Measurements from ENCODE around the gene YY1. TPM values are rescaled to one million over a fixed set of nuclear protein-coding genes. Genes with fewer than 3 reads are reported as not detected.
"Not testable (repeated sequence)": the region's sequence is repeated elsewhere in the genome, so short reads cannot be mapped to it uniquely, and the experiment has no call there.

YY1 gene
- total RNA-seq, 1 donor from 2014 or later, result 39.7 TPM

GRCh38 chr14:100202712-100203111, 36.2 kb upstream of the YY1 start:
- Histone ChIP-seq H3K9ac (ENCODE audit: low read depth in 1 of 3, low read length in 3 of 3) (no peak overlapping the region), H3K4me3 (ENCODE audit: low read length in 3 of 3) (no peak overlapping the region), H3K27me3 (ENCODE audit: control insufficient read depth in 3 of 3, insufficient read depth in 3 of 3, low read length in 3 of 3) (no peaks in the 10 kb centered on the region), H3K27ac (ENCODE audit: low read depth, low read length) (no peak overlapping the region), H3K4me1 (ENCODE audit: control insufficient read depth in 3 of 3, insufficient read depth in 3 of 3, low read length in 3 of 3) (peaks cover 0 to 4% (median 4%) of the 10 kb centered on the region in 3 donors), H3K9me3 (ENCODE audit: control insufficient read depth in 3 of 3, low read length in 3 of 3) (no peaks in the 10 kb centered on the region), H3K36me3 (ENCODE audit: control insufficient read depth in 3 of 3, insufficient read depth in 3 of 3, low read length in 3 of 3) (no peaks in the 10 kb centered on the region)

- H3K9ac ChIP-seq (ENCODE audit: low read depth in 1 of 3, low read length in 3 of 3), result no peak overlapping the region
- no peaks in the 10 kb centered on the region for H3K27me3 ChIP-seq (ENCODE audit: control insufficient read depth in 3 of 3, insufficient read depth in 3 of 3, low read length in 3 of 3)
- H3K4me1 ChIP-seq (ENCODE audit: control insufficient read depth in 3 of 3, insufficient read depth in 3 of 3, low read length in 3 of 3), result peaks cover 0 to 4% (median 4%) of the 10 kb centered on the region in 3 donors
- no peaks in the 10 kb centered on the region for H3K9me3 ChIP-seq (ENCODE audit: control insufficient read depth in 3 of 3, low read length in 3 of 3)
- no peaks in the 10 kb centered on the region for H3K36me3 ChIP-seq (ENCODE audit: control insufficient read depth in 3 of 3, insufficient read depth in 3 of 3, low read length in 3 of 3)
- no peak overlapping the region for H3K4me3 ChIP-seq (ENCODE audit: low read length in 3 of 3)
- no peak overlapping the region for H3K27ac ChIP-seq (ENCODE audit: low read depth, low read length)
Observed at GRCh38 chr14:100203146-100203545, 35.8 kb upstream of the YY1 start.

- Histone ChIP-seq H3K36me3 (ENCODE audit: control insufficient read depth in 3 of 3, insufficient read depth in 3 of 3, low read length in 3 of 3) (no peaks in the 10 kb centered on the region), H3K9me3 (ENCODE audit: control insufficient read depth in 3 of 3, low read length in 3 of 3) (no peaks in the 10 kb centered on the region), H3K9ac (ENCODE audit: low read depth in 1 of 3, low read length in 3 of 3) (no peak overlapping the region), H3K4me3 (ENCODE audit: low read length in 3 of 3) (no peak overlapping the region), H3K27ac (ENCODE audit: low read depth, low read length) (no peak overlapping the region), H3K27me3 (ENCODE audit: control insufficient read depth in 3 of 3, insufficient read depth in 3 of 3, low read length in 3 of 3) (no peaks in the 10 kb centered on the region), H3K4me1 (ENCODE audit: control insufficient read depth in 3 of 3, insufficient read depth in 3 of 3, low read length in 3 of 3) (peaks cover 0 to 4% (median 4%) of the 10 kb centered on the region in 3 donors)
Observed at GRCh38 chr14:100203962-100204834, 34.7 kb upstream of the YY1 start.

- H3K4me3 ChIP-seq (ENCODE audit: low read length in 3 of 3); H3K27ac ChIP-seq (ENCODE audit: low read depth, low read length); H3K9me3 ChIP-seq (ENCODE audit: control insufficient read depth in 3 of 3, low read length in 3 of 3); H3K9ac ChIP-seq (ENCODE audit: low read depth in 1 of 3, low read length in 3 of 3); H3K4me1 ChIP-seq (ENCODE audit: control insufficient read depth in 3 of 3, insufficient read depth in 3 of 3, low read length in 3 of 3); H3K27me3 ChIP-seq (ENCODE audit: control insufficient read depth in 3 of 3, insufficient read depth in 3 of 3, low read length in 3 of 3); H3K36me3 ChIP-seq (ENCODE audit: control insufficient read depth in 3 of 3, insufficient read depth in 3 of 3, low read length in 3 of 3): not testable (repeated sequence)
Observed at GRCh38 chr14:100204835-100205167, 34.1 kb upstream of the YY1 start.

- not testable (repeated sequence) for H3K4me3 ChIP-seq (ENCODE audit: low read length in 3 of 3); H3K27me3 ChIP-seq (ENCODE audit: control insufficient read depth in 3 of 3, insufficient read depth in 3 of 3, low read length in 3 of 3); H3K9ac ChIP-seq (ENCODE audit: low read depth in 1 of 3, low read length in 3 of 3); H3K36me3 ChIP-seq (ENCODE audit: control insufficient read depth in 3 of 3, insufficient read depth in 3 of 3, low read length in 3 of 3); H3K27ac ChIP-seq (ENCODE audit: low read depth, low read length); H3K4me1 ChIP-seq (ENCODE audit: control insufficient read depth in 3 of 3, insufficient read depth in 3 of 3, low read length in 3 of 3); H3K9me3 ChIP-seq (ENCODE audit: control insufficient read depth in 3 of 3, low read length in 3 of 3)
Observed at GRCh38 chr14:100207588-100207987, 31.4 kb upstream of the YY1 start.

GRCh38 chr14:100208136-100208535, 30.8 kb upstream of the YY1 start:
- H3K27ac ChIP-seq (ENCODE audit: low read depth, low read length); H3K9me3 ChIP-seq (ENCODE audit: control insufficient read depth in 3 of 3, low read length in 3 of 3); H3K36me3 ChIP-seq (ENCODE audit: control insufficient read depth in 3 of 3, insufficient read depth in 3 of 3, low read length in 3 of 3); H3K4me1 ChIP-seq (ENCODE audit: control insufficient read depth in 3 of 3, insufficient read depth in 3 of 3, low read length in 3 of 3); H3K27me3 ChIP-seq (ENCODE audit: control insufficient read depth in 3 of 3, insufficient read depth in 3 of 3, low read length in 3 of 3); H3K4me3 ChIP-seq (ENCODE audit: low read length in 3 of 3); H3K9ac ChIP-seq (ENCODE audit: low read depth in 1 of 3, low read length in 3 of 3): not testable (repeated sequence)

GRCh38 chr14:100211366-100211765, 27.6 kb upstream of the YY1 start:
- H3K36me3 ChIP-seq (ENCODE audit: control insufficient read depth in 3 of 3, insufficient read depth in 3 of 3, low read length in 3 of 3), result no peaks in the 10 kb centered on the region
- H3K27me3 ChIP-seq (ENCODE audit: control insufficient read depth in 3 of 3, insufficient read depth in 3 of 3, low read length in 3 of 3), result no peaks in the 10 kb centered on the region
- H3K9ac ChIP-seq (ENCODE audit: low read depth in 1 of 3, low read length in 3 of 3), result no peak overlapping the region
- H3K9me3 ChIP-seq (ENCODE audit: control insufficient read depth in 3 of 3, low read length in 3 of 3), result no peaks in the 10 kb centered on the region
- peaks cover 6 to 10% (median 10%) of the 10 kb centered on the region in 3 donors for H3K4me1 ChIP-seq (ENCODE audit: control insufficient read depth in 3 of 3, insufficient read depth in 3 of 3, low read length in 3 of 3)
- H3K27ac ChIP-seq (ENCODE audit: low read depth, low read length), result no peak overlapping the region
- H3K4me3 ChIP-seq (ENCODE audit: low read length in 3 of 3), result no peak overlapping the region

GRCh38 chr14:100211893-100212292, 27.1 kb upstream of the YY1 start:
- Histone ChIP-seq H3K27me3 (ENCODE audit: control insufficient read depth in 3 of 3, insufficient read depth in 3 of 3, low read length in 3 of 3) (no peaks in the 10 kb centered on the region), H3K27ac (ENCODE audit: low read depth, low read length) (no peak overlapping the region), H3K9ac (ENCODE audit: low read depth in 1 of 3, low read length in 3 of 3) (no peak overlapping the region), H3K4me3 (ENCODE audit: low read length in 3 of 3) (no peak overlapping the region), H3K9me3 (ENCODE audit: control insufficient read depth in 3 of 3, low read length in 3 of 3) (no peaks in the 10 kb centered on the region), H3K4me1 (ENCODE audit: control insufficient read depth in 3 of 3, insufficient read depth in 3 of 3, low read length in 3 of 3) (peaks cover 6 to 10% (median 10%) of the 10 kb centered on the region in 3 donors), H3K36me3 (ENCODE audit: control insufficient read depth in 3 of 3, insufficient read depth in 3 of 3, low read length in 3 of 3) (no peaks in the 10 kb centered on the region)

- no peaks in the 10 kb centered on the region for H3K36me3 ChIP-seq (ENCODE audit: control insufficient read depth in 3 of 3, insufficient read depth in 3 of 3, low read length in 3 of 3)
- H3K9me3 ChIP-seq (ENCODE audit: control insufficient read depth in 3 of 3, low read length in 3 of 3), result no peaks in the 10 kb centered on the region
- peaks cover 6 to 10% (median 10%) of the 10 kb centered on the region in 3 donors for H3K4me1 ChIP-seq (ENCODE audit: control insufficient read depth in 3 of 3, insufficient read depth in 3 of 3, low read length in 3 of 3)
- H3K27me3 ChIP-seq (ENCODE audit: control insufficient read depth in 3 of 3, insufficient read depth in 3 of 3, low read length in 3 of 3), result no peaks in the 10 kb centered on the region
- peak overlapping the region in 1 of 3 donors; percentile 3 for H3K9ac ChIP-seq (ENCODE audit: low read depth in 1 of 3, low read length in 3 of 3)
- no peak overlapping the region for H3K4me3 ChIP-seq (ENCODE audit: low read length in 3 of 3)
- no peak overlapping the region for H3K27ac ChIP-seq (ENCODE audit: low read depth, low read length)
Observed at GRCh38 chr14:100212476-100213333, 26.2 kb upstream of the YY1 start.

- no peaks in the 10 kb centered on the region for H3K36me3 ChIP-seq (ENCODE audit: control insufficient read depth in 3 of 3, insufficient read depth in 3 of 3, low read length in 3 of 3)
- H3K9ac ChIP-seq (ENCODE audit: low read depth in 1 of 3, low read length in 3 of 3), result peak overlapping the region; percentile 82 to 94 (median 93)
- peak overlapping the region; percentile 85 for H3K27ac ChIP-seq (ENCODE audit: low read depth, low read length)
- no peaks in the 10 kb centered on the region for H3K27me3 ChIP-seq (ENCODE audit: control insufficient read depth in 3 of 3, insufficient read depth in 3 of 3, low read length in 3 of 3)
- H3K4me3 ChIP-seq (ENCODE audit: low read length in 3 of 3), result peak overlapping the region; percentile 67 to 87 (median 87)
- no peaks in the 10 kb centered on the region for H3K9me3 ChIP-seq (ENCODE audit: control insufficient read depth in 3 of 3, low read length in 3 of 3)
- peaks cover 6 to 10% (median 10%) of the 10 kb centered on the region in 3 donors for H3K4me1 ChIP-seq (ENCODE audit: control insufficient read depth in 3 of 3, insufficient read depth in 3 of 3, low read length in 3 of 3)
Observed at GRCh38 chr14:100213587-100213955, 25.4 kb upstream of the YY1 start.

Data from skeletal muscle tissue (tissue), 4 donors.